Measurements from ENCODE around the gene PRSS2.

- no peak for TF ChIP-seq SPI1 (IDR thresholded peaks at IDR 0.05; ENCODE audit: low read depth, low read length)
- no peak for TF ChIP-seq TAF1 (IDR thresholded peaks at IDR 0.05; ENCODE audit: low read depth, low read length)
Observed at GRCh38 chr7:142811154-142811737, 40.5 kb downstream of the PRSS2 start.

Measured in GM12891 (cell line).